ENCODE data around the gene DENND1A.

DNA sequence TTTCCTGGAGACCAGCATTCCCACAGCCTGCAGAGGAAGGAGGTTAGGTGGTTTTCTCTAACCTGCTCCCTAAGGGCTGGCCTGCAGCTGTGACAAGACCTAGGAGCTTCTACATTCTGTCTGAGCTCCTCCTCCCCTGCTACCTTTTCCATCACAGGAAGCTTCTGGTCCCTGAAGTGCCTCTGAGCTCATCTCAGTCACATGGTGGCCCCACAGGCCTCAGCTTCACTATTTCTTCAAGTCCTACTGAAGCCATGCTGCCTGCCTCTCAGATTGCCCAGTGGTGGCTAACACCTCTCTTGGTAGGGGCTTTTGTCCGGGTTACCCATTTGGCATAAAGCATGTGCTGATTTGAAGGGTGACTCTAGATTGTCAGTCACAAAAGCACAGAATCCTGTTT, 314.5 kb downstream of the DENND1A start:
- TF ChIP-seq CTCF (IDR thresholded peaks at IDR 0.05): no peak
- TF ChIP-seq POLR2A (IDR thresholded peaks at IDR 0.05): no peak
- TF ChIP-seq EP300 (IDR thresholded peaks at IDR 0.05): no peak
- no peak for TF ChIP-seq POLR2AphosphoS5 (IDR thresholded peaks at IDR 0.05)
